Measurements from ENCODE around the gene RAB4A. TPM values are rescaled to one million over a fixed set of nuclear protein-coding genes. Genes with fewer than 3 reads are reported as not detected.

RAB4A gene
- total and polyA plus RNA-seq, 2 of the 13 experiments (the other 11 are each of a cell fraction or from before 2014, with no cell fraction given) = 56.0 to 80.1 TPM

DNA sequence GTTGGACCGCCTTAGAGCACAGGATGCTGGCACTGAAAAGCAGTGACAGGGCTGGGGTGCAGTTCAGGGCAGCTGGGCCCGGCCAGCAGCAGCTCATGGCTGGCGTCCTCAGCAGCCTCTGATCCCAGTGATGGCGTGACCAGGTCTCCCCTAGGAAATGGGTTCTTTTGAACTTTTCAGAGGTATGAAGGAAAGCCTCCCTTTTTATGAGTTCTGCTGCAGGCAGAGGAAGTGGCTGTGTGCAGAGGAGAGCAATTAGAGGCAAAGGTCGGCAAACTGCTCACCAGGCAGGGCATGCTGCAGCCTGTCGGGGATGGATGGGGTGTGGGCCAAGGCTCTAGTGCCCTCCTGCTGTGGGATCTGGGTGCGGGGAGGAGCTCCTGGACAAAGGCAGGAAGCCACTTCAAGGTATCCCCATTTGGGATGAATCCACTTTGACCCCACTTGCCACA is 45.6 kb upstream of the RAB4A start (continued):
- TF ChIP-seq, protein P1, sequence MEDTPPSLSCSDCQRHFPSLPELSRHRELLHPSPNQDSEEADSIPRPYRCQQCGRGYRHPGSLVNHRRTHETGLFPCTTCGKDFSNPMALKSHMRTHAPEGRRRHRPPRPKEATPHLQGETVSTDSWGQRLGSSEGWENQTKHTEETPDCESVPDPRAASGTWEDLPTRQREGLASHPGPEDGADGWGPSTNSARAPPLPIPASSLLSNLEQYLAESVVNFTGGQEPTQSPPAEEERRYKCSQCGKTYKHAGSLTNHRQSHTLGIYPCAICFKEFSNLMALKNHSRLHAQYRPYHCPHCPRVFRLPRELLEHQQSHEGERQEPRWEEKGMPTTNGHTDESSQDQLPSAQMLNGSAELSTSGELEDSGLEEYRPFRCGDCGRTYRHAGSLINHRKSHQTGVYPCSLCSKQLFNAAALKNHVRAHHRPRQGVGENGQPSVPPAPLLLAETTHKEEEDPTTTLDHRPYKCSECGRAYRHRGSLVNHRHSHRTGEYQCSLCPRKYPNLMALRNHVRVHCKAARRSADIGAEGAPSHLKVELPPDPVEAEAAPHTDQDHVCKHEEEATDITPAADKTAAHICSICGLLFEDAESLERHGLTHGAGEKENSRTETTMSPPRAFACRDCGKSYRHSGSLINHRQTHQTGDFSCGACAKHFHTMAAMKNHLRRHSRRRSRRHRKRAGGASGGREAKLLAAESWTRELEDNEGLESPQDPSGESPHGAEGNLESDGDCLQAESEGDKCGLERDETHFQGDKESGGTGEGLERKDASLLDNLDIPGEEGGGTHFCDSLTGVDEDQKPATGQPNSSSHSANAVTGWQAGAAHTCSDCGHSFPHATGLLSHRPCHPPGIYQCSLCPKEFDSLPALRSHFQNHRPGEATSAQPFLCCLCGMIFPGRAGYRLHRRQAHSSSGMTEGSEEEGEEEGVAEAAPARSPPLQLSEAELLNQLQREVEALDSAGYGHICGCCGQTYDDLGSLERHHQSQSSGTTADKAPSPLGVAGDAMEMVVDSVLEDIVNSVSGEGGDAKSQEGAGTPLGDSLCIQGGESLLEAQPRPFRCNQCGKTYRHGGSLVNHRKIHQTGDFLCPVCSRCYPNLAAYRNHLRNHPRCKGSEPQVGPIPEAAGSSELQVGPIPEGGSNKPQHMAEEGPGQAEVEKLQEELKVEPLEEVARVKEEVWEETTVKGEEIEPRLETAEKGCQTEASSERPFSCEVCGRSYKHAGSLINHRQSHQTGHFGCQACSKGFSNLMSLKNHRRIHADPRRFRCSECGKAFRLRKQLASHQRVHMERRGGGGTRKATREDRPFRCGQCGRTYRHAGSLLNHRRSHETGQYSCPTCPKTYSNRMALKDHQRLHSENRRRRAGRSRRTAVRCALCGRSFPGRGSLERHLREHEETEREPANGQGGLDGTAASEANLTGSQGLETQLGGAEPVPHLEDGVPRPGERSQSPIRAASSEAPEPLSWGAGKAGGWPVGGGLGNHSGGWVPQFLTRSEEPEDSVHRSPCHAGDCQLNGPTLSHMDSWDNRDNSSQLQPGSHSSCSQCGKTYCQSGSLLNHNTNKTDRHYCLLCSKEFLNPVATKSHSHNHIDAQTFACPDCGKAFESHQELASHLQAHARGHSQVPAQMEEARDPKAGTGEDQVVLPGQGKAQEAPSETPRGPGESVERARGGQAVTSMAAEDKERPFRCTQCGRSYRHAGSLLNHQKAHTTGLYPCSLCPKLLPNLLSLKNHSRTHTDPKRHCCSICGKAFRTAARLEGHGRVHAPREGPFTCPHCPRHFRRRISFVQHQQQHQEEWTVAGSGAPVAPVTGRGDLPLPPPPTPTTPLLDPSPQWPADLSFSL (CRISPR knock-in tag; IDR thresholded peaks at IDR 0.05) = peak; percentile 70
- TF ChIP-seq ZBTB38 (CRISPR knock-in tag; IDR thresholded peaks at IDR 0.05) = peak; percentile 28; the same call in 1 of the 2 replicates
- peak in 1 of 2 experiments; percentile 42; a peak in 1 of 4 replicates for TF ChIP-seq EP300 (IDR thresholded peaks at IDR 0.05; ENCODE audit: low read depth in 2 of 2, low read length in 2 of 2)
- peak; percentile 25; the same call in 1 of the 2 replicates for TF ChIP-seq EP300 (CRISPR knock-in tag; IDR thresholded peaks at IDR 0.05; ENCODE audit: borderline replicate concordance)
- no peak for TF ChIP-seq NR1H2 (CRISPR knock-in tag; IDR thresholded peaks at IDR 0.05; ENCODE audit: borderline replicate concordance, low read depth)
- TF ChIP-seq ZFAT (CRISPR knock-in tag; conservative IDR thresholded peaks at IDR 0.05) = no peak
- no peak for TF ChIP-seq AGO2 (optimal IDR thresholded peaks at IDR 0.05; ENCODE audit: low read depth, low read length)
- no peak for TF ChIP-seq TAF15 (IDR thresholded peaks at IDR 0.05; ENCODE audit: low read depth, low read length, poor library complexity, severe bottlenecking)
- TF ChIP-seq LCORL (IDR thresholded peaks at IDR 0.05) = no peak
- TF ChIP-seq LCORL (CRISPR knock-in tag; IDR thresholded peaks at IDR 0.05) = 0 out of 2 replicates have a peak, but pooled peaks have one; percentile 73
- peak; percentile 98 for TF ChIP-seq ZNF292 (CRISPR knock-in tag; IDR thresholded peaks at IDR 0.05; ENCODE audit: borderline replicate concordance, low read depth)
- TF ChIP-seq, protein P2, sequence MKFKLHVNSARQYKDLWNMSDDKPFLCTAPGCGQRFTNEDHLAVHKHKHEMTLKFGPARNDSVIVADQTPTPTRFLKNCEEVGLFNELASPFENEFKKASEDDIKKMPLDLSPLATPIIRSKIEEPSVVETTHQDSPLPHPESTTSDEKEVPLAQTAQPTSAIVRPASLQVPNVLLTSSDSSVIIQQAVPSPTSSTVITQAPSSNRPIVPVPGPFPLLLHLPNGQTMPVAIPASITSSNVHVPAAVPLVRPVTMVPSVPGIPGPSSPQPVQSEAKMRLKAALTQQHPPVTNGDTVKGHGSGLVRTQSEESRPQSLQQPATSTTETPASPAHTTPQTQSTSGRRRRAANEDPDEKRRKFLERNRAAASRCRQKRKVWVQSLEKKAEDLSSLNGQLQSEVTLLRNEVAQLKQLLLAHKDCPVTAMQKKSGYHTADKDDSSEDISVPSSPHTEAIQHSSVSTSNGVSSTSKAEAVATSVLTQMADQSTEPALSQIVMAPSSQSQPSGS (CRISPR knock-in tag; IDR thresholded peaks at IDR 0.05) = 0 out of 2 replicates have a peak, but pooled peaks have one; percentile 17
- peak; percentile 68 for TF ChIP-seq ZNF883 (CRISPR knock-in tag; IDR thresholded peaks at IDR 0.05; ENCODE audit: not compliant biosample characterization)
- TF ChIP-seq GATA4 (IDR thresholded peaks at IDR 0.05; ENCODE audit: borderline replicate concordance, low read depth) = no peak
- TF ChIP-seq ZNF296 (CRISPR knock-in tag; conservative IDR thresholded peaks at IDR 0.05) = no peak
- no peak for TF ChIP-seq ZKSCAN5 (CRISPR knock-in tag; IDR thresholded peaks at IDR 0.05)
- peak; percentile 60; the same call in 1 of the 2 replicates for TF ChIP-seq TBX2 (CRISPR knock-in tag; IDR thresholded peaks at IDR 0.05; ENCODE audit: borderline replicate concordance)
- peak; percentile 80 for TF ChIP-seq SALL1 (CRISPR knock-in tag; IDR thresholded peaks at IDR 0.05)
- TF ChIP-seq, protein P3, sequence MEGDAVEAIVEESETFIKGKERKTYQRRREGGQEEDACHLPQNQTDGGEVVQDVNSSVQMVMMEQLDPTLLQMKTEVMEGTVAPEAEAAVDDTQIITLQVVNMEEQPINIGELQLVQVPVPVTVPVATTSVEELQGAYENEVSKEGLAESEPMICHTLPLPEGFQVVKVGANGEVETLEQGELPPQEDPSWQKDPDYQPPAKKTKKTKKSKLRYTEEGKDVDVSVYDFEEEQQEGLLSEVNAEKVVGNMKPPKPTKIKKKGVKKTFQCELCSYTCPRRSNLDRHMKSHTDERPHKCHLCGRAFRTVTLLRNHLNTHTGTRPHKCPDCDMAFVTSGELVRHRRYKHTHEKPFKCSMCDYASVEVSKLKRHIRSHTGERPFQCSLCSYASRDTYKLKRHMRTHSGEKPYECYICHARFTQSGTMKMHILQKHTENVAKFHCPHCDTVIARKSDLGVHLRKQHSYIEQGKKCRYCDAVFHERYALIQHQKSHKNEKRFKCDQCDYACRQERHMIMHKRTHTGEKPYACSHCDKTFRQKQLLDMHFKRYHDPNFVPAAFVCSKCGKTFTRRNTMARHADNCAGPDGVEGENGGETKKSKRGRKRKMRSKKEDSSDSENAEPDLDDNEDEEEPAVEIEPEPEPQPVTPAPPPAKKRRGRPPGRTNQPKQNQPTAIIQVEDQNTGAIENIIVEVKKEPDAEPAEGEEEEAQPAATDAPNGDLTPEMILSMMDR (CRISPR knock-in tag; IDR thresholded peaks at IDR 0.05) = peak; percentile 72
- no peak for TF ChIP-seq POLR2G (IDR thresholded peaks at IDR 0.05; ENCODE audit: low read depth, low read length)
- 0 out of 2 replicates have a peak, but pooled peaks have one; percentile 52 for TF ChIP-seq ARNTL (CRISPR knock-in tag; IDR thresholded peaks at IDR 0.05)

All from HepG2 (cell line).